K562 (cell line): ENCODE data around the gene RNF44. TPM values are rescaled to one million over a fixed set of nuclear protein-coding genes. Genes with fewer than 3 reads are reported as not detected.

ENCODE experiments used
- ARID1B ChIP-seq: fragments of 450-650 bp; IDR thresholded peaks from 2 replicates; pipeline ENCODE4 v1.6.1; 2016; ENCODE audit warnings: antibody characterized with exemption, mild to moderate bottlenecking, inconsistent platforms
- CBFA2T3 ChIP-seq: fragments of 450-650 bp; IDR thresholded peaks from 2 replicates; pipeline ENCODE4 v1.6.1; 2017
- FOXP4 ChIP-seq: sonication (generic); formaldehyde crosslinking; IDR thresholded peaks from 2 replicates; pipeline ENCODE4 v1.8.0; 2022; ENCODE audit warnings: mild to moderate bottlenecking, missing genetic modification reagents, borderline replicate concordance
- GABPA ChIP-seq: fragments of 200-800 bp; sonication (Bioruptor generic); conservative IDR thresholded peaks from 2 replicates; pipeline ENCODE4 v1.6.1; 2016; ENCODE audit warnings: low read depth, missing genetic modification characterization, missing compliant biosample characterization
- MLX ChIP-seq, 2 experiments: fragments of 450-650 bp in 1 of 2; sonication (generic) in 1 of 2; formaldehyde crosslinking; conservative IDR thresholded peaks; 2 replicates each; pipeline versions ENCODE4 v1.4.0 to v1.8.1; 2020 to 2022; ENCODE audit warnings: mild to moderate bottlenecking in 1 of 2, missing genetic modification reagents in 1 of 2
- NBN ChIP-seq: fragments of 450-650 bp; IDR thresholded peaks from 2 replicates; pipeline ENCODE4 v1.6.1; 2016; ENCODE audit warnings: low read depth, mild to moderate bottlenecking
- NONO ChIP-seq, 2 experiments: fragments of 200-400 bp in 1 of 2; fragments of 450-650 bp in 1 of 2; formaldehyde crosslinking in 1 of 2; IDR thresholded peaks; 2 replicates each; pipeline ENCODE4 v1.6.1; 2017; ENCODE audit warnings: low read depth in 2 of 2, mild to moderate bottlenecking in 2 of 2, moderate library complexity in 2 of 2, low read length in 1 of 2
- PKNOX1 ChIP-seq: fragments of 450-650 bp; IDR thresholded peaks from 2 replicates; pipeline ENCODE4 v1.6.1; 2016
- PRPF4 ChIP-seq: fragments of 200-400 bp; formaldehyde crosslinking; IDR thresholded peaks from one replicate; pipeline ENCODE4 v1.6.1; 2017; ENCODE audit warnings: low read length, low read depth, mild to moderate bottlenecking; ENCODE audit not compliant: insufficient read depth, poor library complexity, severe bottlenecking
- ZBTB40 ChIP-seq, 2 experiments: fragments of 450-650 bp in 1 of 2; sonication (generic) in 1 of 2; formaldehyde crosslinking in 1 of 2; IDR thresholded peaks; 2 replicates each; pipeline versions ENCODE4 v1.7.1 to v1.9.0; 2016 to 2022; ENCODE audit warnings: inconsistent platforms in 1 of 2, mild to moderate bottlenecking in 1 of 2, missing genetic modification reagents in 1 of 2
- ZNF124 ChIP-seq: sonication (generic); formaldehyde crosslinking; IDR thresholded peaks from 2 replicates; pipeline ENCODE4 v1.8.1; 2022; ENCODE audit warnings: missing genetic modification reagents
- ZNF707 ChIP-seq: fragments of 250-450 bp; sonication (Bioruptor Pico); conservative IDR thresholded peaks from 2 replicates; pipeline ENCODE4 v1.8.0; 2022; ENCODE audit warnings: inconsistent platforms, mild to moderate bottlenecking, moderate library complexity
- ZNF830 ChIP-seq: fragments of 250-450 bp; sonication (Bioruptor Pico); IDR thresholded peaks from 2 replicates; pipeline ENCODE4 v1.5.0; 2021; ENCODE audit warnings: mild to moderate bottlenecking
- polyA plus RNA-seq, 8 experiments: library from polyadenylated mRNA; depleted of rRNA in 4 of 8; stranded (reverse) in 5 of 8; unstranded in 3 of 8; fragments of >200 nt; fragmentation: Nextera tagmentation in 2 of 8; fragmentation: Illumina TruSeq in 1 of 8; extraction: Ambion mirVana in 2 of 8; extraction: Trizol in 1 of 8; gene quantifications; 2 replicates each; pipeline versions ENCODE4 v1.2.1 to v1.2.3, GENCODE V29; 2011 to 2014; ENCODE audit warnings: inconsistent platforms in 1 of 8, missing spikeins in 1 of 8
- total RNA-seq, 7 experiments: library from RNA; depleted of rRNA in 6 of 7; stranded (reverse); fragments of >200 nt in 6 of 7; fragmentation: Illumina TruSeq in 2 of 7; extraction: Trizol in 2 of 7; gene quantifications; 2 replicates each; pipeline versions ENCODE4 v1.2.1 to v1.2.3, GENCODE V29; 2011 to 2021; ENCODE audit warnings: low replicate concordance in 1 of 7

The RNF44 gene
- total and polyA plus RNA-seq, 9 of the 15 experiments (the other 6 are each of a cell fraction or from before 2014, with no cell fraction given) = 1.6 to 82.6 (median 7.4) TPM

- no peak for TF ChIP-seq ZBTB40 (IDR thresholded peaks at IDR 0.05)
- no peak for TF ChIP-seq ZBTB40 (CRISPR knock-in tag; IDR thresholded peaks at IDR 0.05)
- no peak for TF ChIP-seq MLX (CRISPR knock-in tag; conservative IDR thresholded peaks at IDR 0.05)
- TF ChIP-seq ZNF830 = no peak
- no peak for TF ChIP-seq NONO (IDR thresholded peaks at IDR 0.05; ENCODE audit: low read depth in 2 of 2, low read length in 1 of 2)
- no peak for TF ChIP-seq FOXP4 (CRISPR knock-in tag)
- TF ChIP-seq GABPA (tag) = no peak
- no peak for TF ChIP-seq PKNOX1
- no peak for TF ChIP-seq PRPF4
- TF ChIP-seq ZNF707 (CRISPR knock-in tag) = no peak
- TF ChIP-seq ZNF124 (CRISPR knock-in tag) = no peak
- TF ChIP-seq NBN = no peak
- 0 out of 2 replicates have a peak, but pooled peaks have one; percentile 19 for TF ChIP-seq ARID1B
- TF ChIP-seq CBFA2T3 = no peak
These were observed 3.3 kb upstream of the RNF44 start (continued) for GRCh38 chr5:176540476-176540899.
